Common myeloid progenitor, CD34-positive (primary cell): ENCODE measurements around the gene KRTAP5-2.
A peak's percentile ranks its signal among the peaks of the same experiment; 100 is the strongest.
"Not testable (repeated sequence)": the region's sequence is repeated elsewhere in the genome, so short reads cannot be mapped to it uniquely, and the experiment has no call there.

Experiments
- CTCF ChIA-PET: fragments of 350-600 bp; sonication (Branson Sonifier 250); formaldehyde crosslinking; loops from one replicate; lab custom pipeline; 2021; ENCODE audit warnings: antibody characterized with exemption; lab: Charles Lee
- POLR2A ChIA-PET: fragments of 350-600 bp; sonication (Branson Sonifier 250); formaldehyde crosslinking; loops from one replicate; lab custom pipeline; 2021; ENCODE audit warnings: antibody characterized with exemption; lab: Charles Lee
- DNase-seq, 3 donors: peaks; one replicate each; pipeline versions ENCODE4 v3.0.0 to v3.0.0-alpha.2; 2013
- H3K27ac ChIP-seq, 2 experiments: 1 replicate in 1 of 2; 2 replicates in 1 of 2; pipeline ENCODE4 v1.7.0; 2013; ENCODE audit warnings: inconsistent platforms in 2 of 2, low read length in 2 of 2, mild to moderate bottlenecking in 2 of 2, low read depth in 1 of 2, moderate library complexity in 1 of 2; ENCODE audit not compliant: severe bottlenecking in 2 of 2, insufficient read depth in 1 of 2, poor library complexity in 1 of 2
- H3K27me3 ChIP-seq, 5 experiments: replicated peaks in 2 of 5; 1 replicate in 3 of 5; 2 replicates in 2 of 5; pipeline versions ENCODE4 v1.6.1 to v1.7.0; 2013; ENCODE audit warnings: low read length in 4 of 5, mild to moderate bottlenecking in 2 of 5, moderate library complexity in 2 of 5, inconsistent platforms in 1 of 5; ENCODE audit not compliant: insufficient read depth in 5 of 5, control insufficient read depth in 4 of 5
- H3K36me3 ChIP-seq, 4 experiments: 1 replicate in 2 of 4; 2 replicates in 2 of 4; pipeline versions ENCODE4 v1.6.1 to v1.7.0; 2013; ENCODE audit warnings: low read length in 3 of 4, control low read depth in 1 of 4, mild to moderate bottlenecking in 1 of 4; ENCODE audit not compliant: control insufficient read depth in 4 of 4, insufficient read depth in 4 of 4
- H3K4me1 ChIP-seq, 4 experiments: 1 replicate in 3 of 4; 2 replicates in 1 of 4; pipeline versions ENCODE4 v1.6.1 to v1.7.1; 2013; ENCODE audit warnings: low read length in 3 of 4, mild to moderate bottlenecking in 3 of 4, control low read depth in 1 of 4, inconsistent platforms in 1 of 4, moderate library complexity in 1 of 4; ENCODE audit not compliant: control insufficient read depth in 4 of 4, insufficient read depth in 4 of 4; ENCODE audit errors: control extremely low read depth in 1 of 4
- H3K4me3 ChIP-seq, 7 experiments: 1 replicate in 4 of 7; 2 replicates in 3 of 7; pipeline versions ENCODE4 v1.5.1 to v1.7.0; 2013; ENCODE audit warnings: mild to moderate bottlenecking in 7 of 7, low read length in 6 of 7, moderate library complexity in 6 of 7, inconsistent platforms in 2 of 7, low read depth in 2 of 7, control low read depth in 1 of 7; ENCODE audit not compliant: insufficient read depth in 4 of 7, control insufficient read depth in 1 of 7; ENCODE audit errors: extremely low read depth in 1 of 7
- H3K9me3 ChIP-seq, 5 experiments: 1 replicate in 4 of 5; 2 replicates in 1 of 5; pipeline versions ENCODE4 v1.6.1 to v1.7.1; 2013; ENCODE audit warnings: low read length in 4 of 5, mild to moderate bottlenecking in 2 of 5, inconsistent platforms in 1 of 5, low read depth in 1 of 5, moderate library complexity in 1 of 5; ENCODE audit not compliant: control insufficient read depth in 4 of 5, insufficient read depth in 2 of 5; ENCODE audit errors: control extremely low read depth in 1 of 5
- WGBS: methylation state at CpG from one replicate; pipeline ENCODE4 v1.1.5; 2013; ENCODE audit not compliant: insufficient coverage; 5-methylcytosine and 5-hydroxymethylcytosine counted together

KRTAP5-2 gene

GRCh38 chr11:1582909-1583308, 15.2 kb downstream of the KRTAP5-2 start:
- POLR2A ChIA-PET = not testable (repeated sequence)
- CTCF ChIA-PET = interaction anchor here (1.2 to 2.0 kb wide), 2 partner anchors 9 to 23 kb away, joined by 4 to 7 read pairs; no protein-coding TSS in a partner anchor

GRCh38 chr11:1581976-1582375, 16.1 kb downstream of the KRTAP5-2 start:
- Histone ChIP-seq H3K27me3 (peaks cover 4 to 49% (median 6%) of the 10 kb centered on the region in 5 experiments), H3K4me3 (no peak overlapping the region), H3K9me3 (peaks cover 4 to 27% (median 21%) of the 10 kb centered on the region in 5 experiments), H3K36me3 (no peaks in the 10 kb centered on the region), H3K4me1 (peaks cover 0 to 8% (median 6%) of the 10 kb centered on the region in 4 experiments), H3K27ac (no peak overlapping the region)
- POLR2A ChIA-PET = no interaction called here
- WGBS = 90% methylated on average over 9 of the region's 9 CpGs
- DNase-seq = no peak
- CTCF ChIA-PET = interaction anchor here (1.2 to 2.0 kb wide), 2 partner anchors 8 to 22 kb away, joined by 4 to 7 read pairs; no protein-coding TSS in a partner anchor

More at GRCh38 chr11:1582909-1583308, 15.2 kb downstream of the KRTAP5-2 start:
- peaks cover 4 to 26% (median 21%) of the 10 kb centered on the region in 5 experiments for H3K9me3 ChIP-seq
- not testable (repeated sequence) for H3K4me1 ChIP-seq, H3K27ac ChIP-seq, DNase-seq, H3K4me3 ChIP-seq, H3K36me3 ChIP-seq
- peaks cover 4 to 50% (median 6%) of the 10 kb centered on the region in 5 experiments for H3K27me3 ChIP-seq
- WGBS = no CpG with 5 or more reads among the region's 2 CpGs

GRCh38 chr11:1576825-1577224, 21.3 kb downstream of the KRTAP5-2 start:
- no peak overlapping the region for H3K27ac ChIP-seq
- ChIA-PET CTCF (interaction anchor here (1.1 to 2.4 kb wide), 6 partner anchors 9 to 61 kb away, joined by 3 to 8 read pairs (median 4); partner anchors contain the start of gene KRTAP5-1), POLR2A (no interaction called here)
- no peak for DNase-seq
- peaks cover 4 to 22% (median 16%) of the 10 kb centered on the region in 5 experiments for H3K9me3 ChIP-seq
- WGBS = 86% methylated on average over 5 of the region's 6 CpGs
- H3K4me1 ChIP-seq = peaks cover 0 to 21% (median 12%) of the 10 kb centered on the region in 4 experiments
- no peak overlapping the region for H3K4me3 ChIP-seq
- no peaks in the 10 kb centered on the region for H3K36me3 ChIP-seq
- H3K27me3 ChIP-seq = peaks cover 4 to 65% (median 13%) of the 10 kb centered on the region in 5 experiments

GRCh38 chr11:1575756-1576155, 22.3 kb downstream of the KRTAP5-2 start:
- ChIA-PET POLR2A (interaction anchor here (0.7 to 2.3 kb wide), 2 partner anchors 9 to 12 kb away, joined by 3 to 6 read pairs; no protein-coding TSS in a partner anchor), CTCF (interaction anchor here (0.7 to 3.0 kb wide), 5 partner anchors 11 to 1151 kb away, joined by 3 to 20 read pairs (median 6); no protein-coding TSS in a partner anchor)
- Histone ChIP-seq H3K27me3 (peaks cover 4 to 68% (median 14%) of the 10 kb centered on the region in 5 experiments), H3K9me3 (peaks cover 4 to 17% (median 8%) of the 10 kb centered on the region in 5 experiments), H3K4me1 (peaks cover 0 to 29% (median 19%) of the 10 kb centered on the region in 4 experiments)
- WGBS = 88% methylated on average over 11 of the region's 16 CpGs
- not testable (repeated sequence) for H3K27ac ChIP-seq, H3K36me3 ChIP-seq, H3K4me3 ChIP-seq, DNase-seq

DNA sequence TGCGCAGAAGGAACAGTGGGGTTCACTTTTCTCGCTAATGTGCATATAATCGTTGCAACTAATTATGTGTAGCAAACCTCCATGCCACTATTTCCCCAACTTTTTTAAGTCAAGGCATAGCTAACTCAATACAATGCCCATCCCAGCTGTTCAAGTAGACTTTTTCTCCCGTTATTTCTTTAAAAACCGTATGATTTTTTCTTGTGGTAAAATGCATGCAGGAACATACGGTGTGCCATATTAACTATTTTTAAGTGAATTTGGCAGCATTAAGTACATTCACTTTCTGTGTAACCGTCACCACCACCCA, 23.2 kb downstream of the KRTAP5-2 start:
- Histone ChIP-seq H3K9me3 (peaks cover 4 to 17% (median 6%) of the 10 kb centered on the region in 5 experiments), H3K4me3 (no peak overlapping the region), H3K27ac (no peak overlapping the region), H3K4me1 (peaks cover 0 to 30% (median 20%) of the 10 kb centered on the region in 4 experiments), H3K36me3 (no peaks in the 10 kb centered on the region), H3K27me3 (peaks cover 4 to 77% (median 22%) of the 10 kb centered on the region in 5 experiments)
- 10% methylated on average over 5 of the region's 7 CpGs for WGBS
- ChIA-PET POLR2A (interaction anchor here (1.0 to 2.3 kb wide), 2 partner anchors 11 to 22 kb away, joined by 6 read pairs; no protein-coding TSS in a partner anchor), CTCF (interaction anchor here (0.6 to 3.0 kb wide), 15 partner anchors 8 to 445 kb away, joined by 3 to 20 read pairs (median 6); no protein-coding TSS in a partner anchor)
- DNase-seq = no peak

DNA sequence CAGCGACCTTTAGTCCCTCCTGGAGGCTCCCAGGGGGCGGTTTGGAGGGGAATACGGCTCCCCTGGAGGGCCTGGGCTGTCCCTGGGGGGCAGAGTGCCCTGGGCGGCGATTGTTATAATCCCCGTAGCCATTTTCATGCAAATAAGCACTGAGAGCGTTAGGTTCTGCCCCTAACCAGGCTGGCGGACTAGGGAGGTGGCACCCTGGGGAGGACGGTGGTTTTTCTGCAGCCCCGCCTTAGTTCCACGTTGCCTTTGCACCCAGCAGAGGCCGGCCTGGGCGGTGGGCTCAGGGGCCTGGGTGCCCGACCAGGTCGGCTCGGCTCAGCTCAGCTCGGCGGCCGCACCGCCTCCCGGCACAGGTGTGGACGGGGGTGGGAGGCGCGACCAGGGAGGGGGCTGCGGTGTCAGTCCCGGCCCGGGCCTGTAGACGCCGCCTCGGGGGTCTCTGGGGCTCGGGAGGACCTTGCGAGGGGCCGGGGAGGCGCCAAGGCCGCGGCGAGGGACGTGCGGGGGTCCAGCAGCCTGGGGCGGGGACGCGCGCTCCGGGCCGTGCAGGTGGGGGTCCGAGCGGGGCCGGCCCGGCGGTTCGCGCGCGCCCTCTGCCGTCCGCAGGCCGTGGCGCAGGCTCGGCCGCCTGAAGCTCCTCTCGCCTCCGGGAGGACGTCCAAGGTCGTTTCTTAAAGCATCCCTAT, 23.7 kb downstream of the KRTAP5-2 start:
- Histone ChIP-seq H3K4me1 (peaks cover 0 to 30% (median 20%) of the 10 kb centered on the region in 4 experiments), H3K27ac (no peak overlapping the region), H3K36me3 (no peaks in the 10 kb centered on the region), H3K4me3 (peak overlapping the region in 4 of 7 experiments; percentile 16 to 54 (median 45)), H3K9me3 (peaks cover 4 to 13% (median 6%) of the 10 kb centered on the region in 5 experiments), H3K27me3 (peaks cover 4 to 82% (median 24%) of the 10 kb centered on the region in 5 experiments)
- CTCF ChIA-PET = interaction anchor here (0.6 to 3.0 kb wide), 15 partner anchors 9 to 446 kb away, joined by 3 to 20 read pairs (median 6); no protein-coding TSS in a partner anchor
- POLR2A ChIA-PET = interaction anchor here (1.0 to 2.3 kb wide), 2 partner anchors 10 to 22 kb away, joined by 6 read pairs; no protein-coding TSS in a partner anchor
- WGBS = 2% methylated on average over 50 of the region's 64 CpGs
- DNase-seq = peak; percentile 27 to 60 (median 56)
